A549 (cell line): ENCODE measurements around the gene TTLL13. TPM values are rescaled to one million over a fixed set of nuclear protein-coding genes. Genes with fewer than 3 reads are reported as not detected.

ENCODE experiments used
- ATAC-seq, 2 experiments: fragments of 200-7000 bp in 1 of 2; fragments of >200 bp in 1 of 2; cut with Nextera tagmentation in 1 of 2; cut with Tn5 transposase in 1 of 2; 3 replicates each; pipeline versions ENCODE4 v1.8.0 to v1.9.1; 2018 to 2020; ENCODE audit warnings: mild to moderate bottlenecking in 1 of 2, moderate library complexity in 1 of 2
- CTCF ChIA-PET: fragments of 300-600 bp; sonication (Branson Sonifier 250); formaldehyde crosslinking; extraction: SDS; loops from one replicate; lab custom pipeline; 2021; ENCODE audit warnings: antibody characterized with exemption, inconsistent platforms; lab: Yijun Ruan, JAX
- POLR2A ChIA-PET: fragments of 350-600 bp; formaldehyde crosslinking; extraction: SDS; loops from one replicate; lab custom pipeline; 2021; ENCODE audit warnings: antibody characterized with exemption, inconsistent platforms; lab: Yijun Ruan, JAX
- DNase-seq, 2 experiments: peaks; one replicate each; pipeline versions ENCODE4 v3.0.0 to v3.0.0-alpha.2; 2011 to 2016; ENCODE audit warnings: low read depth in 1 of 2, low spot score in 1 of 2
- FAIRE-seq: peaks from 2 replicates; lab custom pipeline; 2011; peaks lifted over from hg19 to GRCh38; lab: Jason Lieb, UNC
- H3K27ac ChIP-seq, 2 experiments: fragments of >200 bp; sonication (Bioruptor Twin); formaldehyde crosslinking; 3 replicates each; pipeline ENCODE4 v1.5.1; 2016 to 2017
- H3K4me1 ChIP-seq: fragments of >200 bp; sonication (Bioruptor Twin); formaldehyde crosslinking; 3 replicates; pipeline ENCODE4 v1.6.1; 2016
- H3K4me2 ChIP-seq: fragments of >200 bp; sonication (Bioruptor Twin); formaldehyde crosslinking; 3 replicates; pipeline ENCODE4 v1.6.1; 2016
- H3K4me3 ChIP-seq: fragments of >200 bp; sonication (Bioruptor Twin); formaldehyde crosslinking; 3 replicates; pipeline ENCODE4 v1.5.1; 2016
- H3K9me3 ChIP-seq: fragments of >200 bp; sonication (Bioruptor Twin); formaldehyde crosslinking; 3 replicates; pipeline ENCODE4 v1.6.1; 2016
- CHD2 ChIP-seq: fragments of 150-350 bp; IDR thresholded peaks from 2 replicates; pipeline ENCODE4 v1.6.1; 2014; ENCODE audit warnings: low read length; ENCODE audit not compliant: partially characterized antibody
- CTCF ChIP-seq: fragments of >200 bp; sonication (Bioruptor Twin); formaldehyde crosslinking; IDR thresholded peaks from 3 replicates; pipeline ENCODE4 v1.5.1; 2016
- E2F6 ChIP-seq: IDR thresholded peaks from 2 replicates; pipeline ENCODE4 v1.6.1; 2012; ENCODE audit warnings: low read depth, borderline replicate concordance
- EHF ChIP-seq: fragments of 250-450 bp; sonication (Bioruptor Pico); IDR thresholded peaks from 2 replicates; pipeline ENCODE4 v1.5.0; 2020; ENCODE audit warnings: mild to moderate bottlenecking
- EHMT2 ChIP-seq: fragments of 200-600 bp; sonication (generic); IDR thresholded peaks from 2 replicates; pipeline ENCODE4 v1.6.1; 2016; ENCODE audit warnings: antibody characterized with exemption, low read depth, mild to moderate bottlenecking, moderate library complexity
- EP300 ChIP-seq, 2 experiments: fragments of >200 bp; sonication (Bioruptor Twin); formaldehyde crosslinking; IDR thresholded peaks; 2 replicates in 1 of 2; 3 replicates in 1 of 2; pipeline ENCODE4 v1.6.1; 2016 to 2017
- FOSB ChIP-seq: fragments of 250-450 bp; sonication (Bioruptor Pico); IDR thresholded peaks from 2 replicates; pipeline ENCODE4 v1.5.0; 2020; ENCODE audit warnings: mild to moderate bottlenecking, moderate library complexity
- FOSL2 ChIP-seq, 2 experiments: fragments of 450-650 bp in 1 of 2; fragments of >200 bp in 1 of 2; sonication (Bioruptor Twin) in 1 of 2; formaldehyde crosslinking; IDR thresholded peaks; 2 replicates each; pipeline versions ENCODE4 v1.5.0 to v1.6.1; 2016 to 2020; ENCODE audit warnings: mild to moderate bottlenecking in 1 of 2, moderate library complexity in 1 of 2
- GATA3 ChIP-seq: IDR thresholded peaks from 2 replicates; pipeline ENCODE4 v1.6.1; 2012; ENCODE audit warnings: borderline replicate concordance
- HDAC2 ChIP-seq: fragments of 200-600 bp; sonication (generic); IDR thresholded peaks from 2 replicates; pipeline ENCODE4 v1.6.1; 2016
- HES2 ChIP-seq: fragments of >200 bp; sonication (Bioruptor Twin); formaldehyde crosslinking; IDR thresholded peaks from 2 replicates; pipeline ENCODE4 v1.6.1; 2016
- HEYL ChIP-seq: fragments of 250-450 bp; sonication (Bioruptor Pico); IDR thresholded peaks from 2 replicates; pipeline ENCODE4 v1.8.0; 2021; ENCODE audit warnings: mild to moderate bottlenecking, moderate library complexity
- HOXB13 ChIP-seq: fragments of 250-450 bp; sonication (Bioruptor Pico); IDR thresholded peaks from 2 replicates; pipeline ENCODE4 v1.5.0; 2020; ENCODE audit warnings: low read depth, mild to moderate bottlenecking, moderate library complexity
- JUN ChIP-seq, 2 experiments: fragments of >200 bp; sonication (Bioruptor Twin); formaldehyde crosslinking; IDR thresholded peaks; 2 replicates in 1 of 2; 3 replicates in 1 of 2; pipeline ENCODE4 v1.6.1; 2016 to 2017
- JUNB ChIP-seq: fragments of >200 bp; sonication (Bioruptor Twin); formaldehyde crosslinking; IDR thresholded peaks from 2 replicates; pipeline ENCODE4 v1.6.1; 2016
- MAX ChIP-seq: IDR thresholded peaks from 2 replicates; pipeline ENCODE4 v1.6.1; 2012
- MAZ ChIP-seq: fragments of 150-350 bp; IDR thresholded peaks from 2 replicates; pipeline ENCODE4 v1.6.1; 2014; ENCODE audit warnings: antibody characterized with exemption, low read depth, low read length, borderline replicate concordance
- NPAS2 ChIP-seq: fragments of 250-450 bp; sonication (Bioruptor Pico); IDR thresholded peaks from 2 replicates; pipeline ENCODE4 v1.8.0; 2022; ENCODE audit warnings: mild to moderate bottlenecking, moderate library complexity, borderline replicate concordance
- RAD21 ChIP-seq, 2 experiments: fragments of >200 bp in 1 of 2; sonication (Bioruptor Twin) in 1 of 2; formaldehyde crosslinking in 1 of 2; IDR thresholded peaks in 1 of 2; conservative IDR thresholded peaks in 1 of 2; 2 replicates in 1 of 2; 3 replicates in 1 of 2; pipeline ENCODE4 v1.6.1; 2012 to 2018; ENCODE audit warnings: inconsistent platforms in 1 of 2
- RARB ChIP-seq: fragments of 250-450 bp; sonication (Bioruptor Pico); IDR thresholded peaks from 2 replicates; pipeline ENCODE4 v1.8.0; 2021; ENCODE audit warnings: mild to moderate bottlenecking, moderate library complexity
- RCOR1 ChIP-seq: fragments of 150-350 bp; IDR thresholded peaks from 2 replicates; pipeline ENCODE4 v1.6.1; 2014; ENCODE audit warnings: antibody characterized with exemption, low read length, low read depth
- REST ChIP-seq: fragments of 200-600 bp; sonication (generic); IDR thresholded peaks from 2 replicates; pipeline ENCODE4 v1.6.1; 2016; ENCODE audit warnings: antibody characterized with exemption, mild to moderate bottlenecking, moderate library complexity
- RFX5 ChIP-seq: fragments of 450-650 bp; IDR thresholded peaks from 2 replicates; pipeline ENCODE4 v1.7.1; 2014; ENCODE audit warnings: antibody characterized with exemption, mild to moderate bottlenecking, moderate library complexity
- TFCP2L1 ChIP-seq: fragments of 250-450 bp; sonication (Bioruptor Pico); IDR thresholded peaks from 2 replicates; pipeline ENCODE4 v1.5.0; 2021; ENCODE audit warnings: mild to moderate bottlenecking
- TP53 ChIP-seq: fragments of 250-450 bp; sonication (Bioruptor Pico); IDR thresholded peaks from 2 replicates; pipeline ENCODE4 v1.5.0; 2021; ENCODE audit warnings: mild to moderate bottlenecking, moderate library complexity
- USF2 ChIP-seq: fragments of 450-650 bp; IDR thresholded peaks from 2 replicates; pipeline ENCODE4 v1.6.1; 2014; ENCODE audit warnings: antibody characterized with exemption
- WGBS: methylation state at CpG from one replicate; pipeline ENCODE4 v1.1.6; 2017; ENCODE audit errors: missing lambda C conversion rate; 5-methylcytosine and 5-hydroxymethylcytosine counted together
- polyA plus RNA-seq, 4 experiments: library from polyadenylated mRNA; depleted of rRNA in 3 of 4; stranded (reverse); fragments of >200 nt; fragmentation: RNase III in 1 of 4; extraction: RNeasy Plus Mini Kit Qiagen cat#74134 plus additional on column Dnase treatment in 1 of 4; gene quantifications; 2 replicates in 3 of 4; 3 replicates in 1 of 4; pipeline ENCODE4 v1.2.3, GENCODE V29; 2011 to 2017

Gene TTLL13
- polyA plus RNA-seq, 2 of the 4 experiments (the other 2 are of a cell fraction) = 0.17 to 0.61 TPM

- ChIA-PET CTCF (interaction anchor here (1.1 to 4.0 kb wide), 3 partner anchors 10 to 104 kb away, joined by 3 to 20 read pairs (median 4); partner anchors contain the start of gene TTLL13), POLR2A (no interaction called here)
- no peak for ATAC-seq
- no peak for DNase-seq
- H3K9me3 ChIP-seq = no peaks in the 10 kb centered on the region
- 90% methylated on average over 6 of the region's 8 CpGs for WGBS
- H3K4me1 ChIP-seq = no peaks in the 10 kb centered on the region
- FAIRE-seq = no peak
- H3K4me3 ChIP-seq = no peak overlapping the region
- no peak overlapping the region for H3K27ac ChIP-seq
- TF ChIP-seq EP300 (IDR thresholded peaks at IDR 0.05) (no peak), JUN (IDR thresholded peaks at IDR 0.05) (no peak), MAZ (no peak), NPAS2 (CRISPR knock-in tag) (no peak), JUNB (no peak), HEYL (CRISPR knock-in tag) (no peak), HES2 (no peak), REST (no peak), RCOR1 (no peak), GATA3 (no peak), CHD2 (no peak), E2F6 (no peak), TFCP2L1 (no peak), RFX5 (no peak), RAD21 (conservative IDR thresholded peaks at IDR 0.05 in 1 of 2, IDR thresholded peaks at IDR 0.05 in 1 of 2) (no peak), MAX (no peak)
- no peak overlapping the region for H3K4me2 ChIP-seq
Measured at GRCh38 chr15:90240856-90241255, 8.5 kb upstream of the TTLL13 start.

GRCh38 chr15:90241343-90242192 lies 7.8 kb upstream of the TTLL13 start:
- ATAC-seq = peak; percentile 20 to 31; a peak in 3 of 6 replicates
- no peaks in the 10 kb centered on the region for H3K9me3 ChIP-seq
- CTCF ChIA-PET = interaction anchor here (0.7 to 4.0 kb wide), 6 partner anchors 9 to 105 kb away, joined by 3 to 20 read pairs (median 4); partner anchors contain the start of genes CIB1 and TTLL13
- 91% methylated on average over 18 of the region's 22 CpGs for WGBS
- H3K4me3 ChIP-seq = no peak overlapping the region
- no peak for DNase-seq
- POLR2A ChIA-PET = interaction anchor here (0.6 kb wide), 2 partner anchors 10 to 296 kb away, joined by 3 read pairs; no protein-coding TSS in a partner anchor
- H3K27ac ChIP-seq = no peak overlapping the region
- TF ChIP-seq FOSB (no peak), TFCP2L1 (no peak), USF2 (no peak), FOSL2 (IDR thresholded peaks at IDR 0.05) (no peak), FOSL2 (CRISPR knock-in tag; IDR thresholded peaks at IDR 0.05) (no peak), EHMT2 (no peak), E2F6 (no peak), MAX (no peak), RFX5 (no peak), TP53 (CRISPR knock-in tag) (no peak), EP300 (IDR thresholded peaks at IDR 0.05) (no peak), HOXB13 (CRISPR knock-in tag) (no peak), HDAC2 (no peak), EHF (CRISPR knock-in tag) (no peak), CTCF (no peak), RARB (CRISPR knock-in tag) (no peak), HES2 (no peak)
- TF ChIP-seq, all 56 proteins: peak for 0
- Histone ChIP-seq H3K4me2 (no peak overlapping the region), H3K4me1 (no peaks in the 10 kb centered on the region)
- no peak for FAIRE-seq
